ENCODE results near the gene FHIT.

The FHIT gene

GRCh38 chr3:60588806-60589205 lies 662.4 kb downstream of the FHIT start:
- no peak for TF ChIP-seq CTCF (IDR thresholded peaks at IDR 0.05; ENCODE audit: low read depth, low read length, missing control alignments)
- DNase-seq (ENCODE audit: low read depth), result no peak

GRCh38 chr3:60585918-60586317 lies 665.3 kb downstream of the FHIT start:
- DNase-seq (ENCODE audit: low read depth), result no peak
- no peak overlapping the region for H3K4me3 ChIP-seq (ENCODE audit: low read depth, low read length)
- no peak for TF ChIP-seq CTCF (IDR thresholded peaks at IDR 0.05; ENCODE audit: low read depth, low read length, missing control alignments)

More at GRCh38 chr3:60588806-60589205, 662.4 kb downstream of the FHIT start:
- no peak overlapping the region for H3K4me3 ChIP-seq (ENCODE audit: low read depth, low read length)

GRCh38 chr3:60584250-60584649 lies 667.0 kb downstream of the FHIT start:
- DNase-seq (ENCODE audit: low read depth), result no peak
- no peak for TF ChIP-seq CTCF (IDR thresholded peaks at IDR 0.05; ENCODE audit: low read depth, low read length, missing control alignments)
- no peak overlapping the region for H3K4me3 ChIP-seq (ENCODE audit: low read depth, low read length)

- no peak for DNase-seq (ENCODE audit: low read depth)
- H3K4me3 ChIP-seq (ENCODE audit: low read depth, low read length), result no peak overlapping the region
- no peak for TF ChIP-seq CTCF (IDR thresholded peaks at IDR 0.05; ENCODE audit: low read depth, low read length, missing control alignments)
These were observed 669.0 kb downstream of the FHIT start for GRCh38 chr3:60582288-60582687.

- no peak for DNase-seq (ENCODE audit: low read depth)
- no peak for TF ChIP-seq CTCF (IDR thresholded peaks at IDR 0.05; ENCODE audit: low read depth, low read length, missing control alignments)
- no peak overlapping the region for H3K4me3 ChIP-seq (ENCODE audit: low read depth, low read length)
These were observed 670.4 kb downstream of the FHIT start for GRCh38 chr3:60580809-60581208.

- no peak for DNase-seq (ENCODE audit: low read depth)
- no peak overlapping the region for H3K4me3 ChIP-seq (ENCODE audit: low read depth, low read length)
- TF ChIP-seq CTCF (IDR thresholded peaks at IDR 0.05; ENCODE audit: low read depth, low read length, missing control alignments), result no peak
These were observed 671.5 kb downstream of the FHIT start for GRCh38 chr3:60579734-60580133.

GRCh38 chr3:60578936-60579335 lies 672.3 kb downstream of the FHIT start:
- TF ChIP-seq CTCF (IDR thresholded peaks at IDR 0.05; ENCODE audit: low read depth, low read length, missing control alignments), result no peak
- DNase-seq (ENCODE audit: low read depth), result no peak
- no peak overlapping the region for H3K4me3 ChIP-seq (ENCODE audit: low read depth, low read length)
